ENCODE results near the gene BOC.

The BOC gene

DNA sequence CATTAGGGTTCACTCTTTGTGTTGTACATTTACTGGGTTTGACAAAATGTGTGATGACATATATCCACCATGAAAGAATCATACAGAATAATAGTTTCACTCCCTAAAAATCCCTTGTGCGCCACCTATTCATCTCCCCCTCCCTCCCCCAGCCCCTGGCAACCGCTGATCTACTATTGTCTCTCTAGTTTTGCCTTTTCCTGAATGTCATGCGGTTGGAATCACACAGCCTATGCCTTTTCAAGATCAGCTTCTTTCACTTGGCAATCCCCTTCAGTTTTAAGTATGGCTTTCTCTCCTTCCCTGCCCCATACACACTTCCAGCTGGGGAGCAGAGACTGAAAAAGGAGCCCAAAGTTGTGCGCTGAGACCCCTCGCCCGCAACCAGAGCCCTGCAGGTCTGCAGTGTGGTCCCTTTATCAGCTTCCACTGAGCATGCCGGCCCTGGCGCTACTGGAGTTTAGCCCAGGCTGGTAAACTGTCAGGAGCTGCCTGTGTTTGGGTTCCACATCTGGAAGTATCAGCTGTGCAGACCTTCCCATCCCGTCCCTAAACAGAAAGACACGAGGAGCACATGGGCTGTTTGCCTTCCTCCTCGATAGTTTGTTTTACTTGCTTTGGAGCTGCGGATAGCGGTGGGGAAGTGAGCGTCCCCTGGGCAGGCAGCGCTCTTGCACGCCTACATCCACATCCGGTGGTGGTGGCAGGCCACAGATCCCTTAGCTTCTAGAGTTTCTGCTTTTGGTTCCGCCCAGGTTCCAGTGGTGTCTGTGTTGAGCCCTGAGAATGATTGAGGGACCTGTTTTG is 12.3 kb downstream of the BOC start:
- no peak for DNase-seq

DNA sequence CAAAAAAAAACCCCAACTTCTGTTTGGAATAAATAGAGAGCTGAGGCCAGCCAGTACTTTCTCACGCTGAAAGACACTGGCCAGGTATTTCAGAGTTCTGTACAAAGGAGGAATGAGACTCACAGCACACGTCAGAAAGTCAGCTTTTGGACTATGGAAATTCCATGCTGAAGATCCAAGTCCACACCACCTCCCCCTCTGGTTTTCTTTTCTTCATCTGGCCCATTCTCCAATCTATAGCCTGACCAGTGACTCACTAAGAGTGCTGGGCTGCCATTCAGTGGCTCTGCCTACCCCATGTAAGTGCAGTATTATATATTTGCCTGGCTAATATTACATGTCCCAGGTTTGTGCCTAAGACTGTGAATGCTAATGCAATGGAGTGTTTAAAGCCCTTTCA is 13.9 kb downstream of the BOC start:
- DNase-seq = no peak

DNA sequence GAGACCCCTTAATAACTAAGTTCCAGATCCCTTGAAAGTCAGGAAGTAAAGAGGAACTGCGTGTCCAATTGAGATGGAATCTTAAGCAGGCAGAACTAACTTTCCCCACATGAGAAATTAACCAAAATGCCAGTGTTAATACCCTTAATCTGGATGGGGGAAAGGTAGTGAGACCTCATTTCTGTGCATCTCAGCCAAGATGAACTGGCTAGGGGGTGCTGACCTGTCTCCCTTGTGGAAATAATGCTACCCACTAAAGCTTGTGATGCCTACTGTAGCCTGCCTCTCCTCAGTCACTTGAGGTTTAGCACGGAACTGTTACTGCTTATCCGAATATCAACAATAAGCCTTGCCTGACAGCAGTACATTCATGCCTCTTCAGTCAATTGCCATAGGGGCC is 15.1 kb downstream of the BOC start:
- no peak for DNase-seq

DNA sequence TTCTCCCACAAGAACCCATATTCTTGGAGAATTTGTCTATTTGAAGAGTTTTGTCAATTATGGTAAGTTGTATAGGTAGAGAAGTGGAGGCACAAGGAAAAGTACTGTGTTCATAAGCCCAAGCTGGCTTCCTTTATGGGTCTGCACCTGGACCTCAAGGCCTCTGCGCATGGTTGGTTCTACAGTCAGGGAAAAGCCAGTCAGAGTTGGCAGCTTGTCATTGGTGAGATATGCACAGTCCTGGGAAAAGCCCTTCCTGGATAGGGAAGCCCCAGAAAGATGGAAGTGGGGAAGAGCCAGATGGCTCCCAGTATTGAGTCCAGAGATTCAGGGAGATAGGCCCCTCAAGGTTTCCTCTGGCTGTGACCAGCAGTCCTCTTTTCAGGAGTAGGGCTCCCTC is 15.8 kb downstream of the BOC start:
- no peak for DNase-seq

DNA sequence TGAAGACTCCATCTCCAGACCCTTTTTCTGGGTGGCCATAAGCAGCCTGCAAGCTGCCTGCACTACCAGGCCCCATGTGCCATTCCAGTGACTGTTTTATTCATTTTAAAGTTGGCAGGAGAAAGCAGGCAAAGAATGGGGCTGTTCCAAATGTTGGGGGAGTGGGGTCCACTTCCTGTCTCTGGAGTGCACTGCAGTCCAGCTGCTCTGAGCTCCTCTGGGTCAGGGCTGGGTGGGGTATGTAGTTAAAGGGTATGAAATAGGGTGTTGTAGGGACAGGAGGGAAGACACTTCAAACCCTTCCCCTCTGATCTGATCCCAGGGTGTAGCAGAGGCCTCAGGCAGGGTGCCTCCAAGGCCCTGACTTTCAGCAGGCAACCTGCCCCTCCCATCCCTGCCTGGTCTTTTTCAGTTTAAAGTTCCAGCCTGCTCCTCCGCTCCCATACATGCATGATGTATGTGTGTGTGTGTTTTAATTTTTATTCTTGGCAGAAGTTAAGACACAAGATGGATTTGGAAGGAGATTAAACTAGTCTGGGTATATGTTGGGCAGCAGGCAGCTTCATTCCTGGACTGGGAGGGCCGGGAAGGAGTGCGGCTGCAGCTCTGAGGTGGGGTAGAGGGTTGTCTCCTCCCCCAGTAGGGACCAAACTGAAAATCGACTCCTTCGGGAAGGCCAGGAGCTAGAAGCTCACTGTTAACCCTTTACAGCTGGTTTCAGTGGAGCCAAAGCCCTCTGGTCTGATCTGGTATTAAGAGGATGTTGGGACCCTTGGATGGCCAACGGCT is 17.3 kb downstream of the BOC start:
- no peak for DNase-seq

DNA sequence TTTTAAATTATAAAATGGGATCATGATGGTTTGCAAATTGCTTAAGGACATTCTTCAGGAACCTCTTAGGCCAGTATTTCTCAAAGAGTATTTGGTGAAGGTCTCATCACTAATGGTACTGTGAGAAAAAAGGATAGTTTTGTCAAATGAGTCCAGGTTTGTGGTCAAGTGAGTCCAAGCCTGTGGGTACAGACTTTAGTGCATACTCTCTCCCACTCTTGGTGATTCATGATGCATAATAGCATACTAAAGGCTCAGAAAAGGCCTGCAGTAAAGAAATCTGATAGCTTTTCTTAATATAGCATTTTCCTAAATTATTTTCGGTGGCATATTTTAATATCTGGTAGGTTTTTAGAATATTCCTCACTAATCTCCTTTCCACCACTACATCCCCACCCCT is 20.0 kb downstream of the BOC start:
- no peak for DNase-seq

DNA sequence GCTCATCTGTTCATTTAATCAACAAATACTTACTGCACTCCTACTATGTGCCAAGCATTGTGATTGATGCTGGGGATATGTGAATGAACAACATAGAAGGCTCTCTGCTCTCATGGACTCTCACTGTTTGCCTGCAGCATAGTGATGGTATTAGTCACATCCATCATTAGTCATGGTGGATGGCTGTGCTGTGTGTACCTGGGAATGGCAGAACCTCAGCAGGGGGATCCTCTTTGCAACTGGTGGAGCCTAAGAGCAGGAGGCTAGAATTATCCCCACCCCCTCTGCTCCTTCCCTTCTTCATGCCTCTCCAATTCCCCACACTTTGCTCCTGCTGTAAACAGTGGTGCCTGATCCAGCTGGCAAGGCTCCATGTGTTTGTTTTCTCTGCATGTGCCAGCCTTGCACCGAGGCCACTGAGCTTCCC is 20.5 kb downstream of the BOC start:
- DNase-seq = no peak

DNA sequence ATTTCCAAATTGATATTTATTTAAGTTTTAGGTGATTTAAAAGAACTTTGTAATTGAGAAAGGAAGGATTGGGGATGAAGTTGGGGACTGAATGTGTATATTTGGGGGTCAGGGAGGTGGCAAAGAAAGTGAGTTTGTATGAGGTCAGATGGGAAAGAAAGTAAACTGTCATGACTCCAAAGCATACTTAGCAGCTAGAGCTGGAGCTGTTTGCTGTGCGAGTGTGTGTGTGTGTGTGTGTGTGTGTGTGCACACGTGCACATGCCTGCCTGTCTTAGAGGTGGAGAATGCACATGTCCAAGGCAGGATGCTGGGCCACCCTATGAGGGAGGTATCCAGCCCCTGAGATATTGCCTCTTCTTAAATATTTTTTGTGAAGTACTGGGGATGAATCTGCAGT is 21.0 kb downstream of the BOC start:
- no peak for DNase-seq

DNA sequence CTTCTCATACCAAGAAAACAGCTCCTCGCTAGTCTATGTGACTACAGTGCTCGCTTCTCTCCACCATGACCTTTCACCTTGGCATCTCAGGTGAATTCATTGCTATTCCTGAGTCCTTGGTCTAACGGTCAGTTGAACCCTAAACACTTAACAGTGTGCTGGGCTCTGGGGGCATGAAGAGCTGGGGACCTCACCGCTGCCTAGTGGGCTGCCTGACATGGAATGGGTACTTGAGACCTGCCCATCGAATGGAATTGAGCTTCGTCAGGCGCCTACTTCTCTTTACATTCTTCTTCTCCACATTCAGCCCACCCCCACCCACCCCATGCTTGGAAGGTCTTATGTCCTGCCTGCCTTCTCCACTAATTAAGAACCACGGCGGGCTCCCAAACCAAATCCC is 22.1 kb downstream of the BOC start:
- DNase-seq = no peak

DNA sequence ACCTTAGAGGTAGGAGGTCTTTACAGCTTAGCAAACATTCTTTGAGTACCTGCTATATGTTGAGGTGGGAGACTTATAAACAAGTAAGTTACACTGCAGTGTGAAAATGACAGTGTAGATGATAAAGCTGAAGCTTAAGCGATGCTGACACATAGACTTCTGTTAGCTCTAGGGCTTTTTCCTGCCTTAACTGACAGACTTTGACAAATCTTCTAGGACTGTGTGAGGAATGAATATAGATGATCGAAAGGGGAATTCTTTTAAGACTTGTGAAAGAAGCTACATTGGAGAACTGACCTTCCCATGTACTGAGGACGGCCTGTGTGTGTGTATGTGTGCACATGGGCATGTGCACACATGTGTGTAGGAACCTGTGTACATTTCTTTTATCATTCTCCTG is 22.7 kb downstream of the BOC start:
- DNase-seq = no peak

DNA sequence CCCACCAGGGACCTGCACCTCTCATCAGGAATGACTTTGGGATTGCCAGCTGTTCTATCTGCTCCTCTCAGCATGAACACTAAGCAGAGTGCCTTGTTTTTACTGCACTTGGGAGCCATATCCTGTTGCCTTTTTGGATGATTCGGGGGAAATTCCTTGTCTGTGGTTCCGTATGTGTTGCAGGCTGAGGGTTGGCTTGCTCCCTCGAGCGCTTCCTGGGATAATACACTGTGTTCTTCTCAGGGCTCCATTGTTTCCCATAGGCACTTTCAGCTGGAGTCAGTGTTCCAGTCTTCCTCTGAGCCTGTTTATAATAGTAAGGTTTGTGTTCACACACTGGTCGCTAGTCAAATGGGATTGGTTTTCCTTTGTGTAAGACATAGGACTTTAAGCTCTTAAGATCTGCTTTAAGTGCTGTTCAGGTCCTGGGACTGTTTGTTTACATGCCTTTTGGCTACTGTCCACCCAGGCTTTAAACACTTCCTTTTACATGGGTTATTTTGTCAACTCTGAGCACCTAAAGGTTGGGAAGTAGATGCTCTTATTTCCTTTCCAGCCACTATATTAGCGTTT is 23.4 kb downstream of the BOC start:
- DNase-seq = no peak

DNA sequence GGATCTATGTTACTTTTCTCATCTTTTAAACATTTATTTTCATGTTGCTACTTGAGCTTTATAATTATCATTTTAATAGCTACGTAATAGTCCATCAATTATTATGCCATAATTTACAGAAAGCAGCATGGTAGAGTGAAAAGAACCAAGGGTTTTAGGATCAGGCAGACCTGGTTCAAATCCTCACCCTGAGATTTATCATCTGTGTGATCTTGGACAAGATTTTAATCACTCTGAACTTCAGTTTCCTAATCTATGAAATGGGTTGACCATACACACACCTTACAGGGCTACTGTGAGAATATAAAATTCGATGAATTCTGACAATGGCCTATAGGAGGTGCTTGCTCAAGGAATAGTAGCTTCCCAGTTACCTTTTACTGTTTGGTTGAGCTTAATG is 27.1 kb downstream of the BOC start:
- DNase-seq = no peak

DNA sequence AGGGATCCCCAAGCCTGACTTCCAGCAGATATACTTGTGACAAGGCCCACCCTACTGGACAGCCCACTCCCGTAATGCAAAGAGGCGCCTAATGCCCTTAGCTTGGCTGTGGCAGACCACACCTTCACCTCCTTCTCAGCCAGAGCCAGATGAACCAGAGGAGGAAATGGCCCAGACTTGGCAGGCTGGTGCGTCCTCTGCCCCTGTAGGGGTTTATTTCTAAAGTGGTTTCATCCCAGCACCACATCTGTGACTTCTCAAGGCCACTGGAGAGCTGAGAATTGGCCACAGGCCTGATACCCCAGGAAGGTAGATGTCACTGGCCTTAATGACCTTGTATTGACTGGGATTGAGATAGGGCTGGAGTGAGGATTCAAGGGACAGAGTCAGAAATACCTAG is 29.5 kb downstream of the BOC start:
- DNase-seq = no peak

DNA sequence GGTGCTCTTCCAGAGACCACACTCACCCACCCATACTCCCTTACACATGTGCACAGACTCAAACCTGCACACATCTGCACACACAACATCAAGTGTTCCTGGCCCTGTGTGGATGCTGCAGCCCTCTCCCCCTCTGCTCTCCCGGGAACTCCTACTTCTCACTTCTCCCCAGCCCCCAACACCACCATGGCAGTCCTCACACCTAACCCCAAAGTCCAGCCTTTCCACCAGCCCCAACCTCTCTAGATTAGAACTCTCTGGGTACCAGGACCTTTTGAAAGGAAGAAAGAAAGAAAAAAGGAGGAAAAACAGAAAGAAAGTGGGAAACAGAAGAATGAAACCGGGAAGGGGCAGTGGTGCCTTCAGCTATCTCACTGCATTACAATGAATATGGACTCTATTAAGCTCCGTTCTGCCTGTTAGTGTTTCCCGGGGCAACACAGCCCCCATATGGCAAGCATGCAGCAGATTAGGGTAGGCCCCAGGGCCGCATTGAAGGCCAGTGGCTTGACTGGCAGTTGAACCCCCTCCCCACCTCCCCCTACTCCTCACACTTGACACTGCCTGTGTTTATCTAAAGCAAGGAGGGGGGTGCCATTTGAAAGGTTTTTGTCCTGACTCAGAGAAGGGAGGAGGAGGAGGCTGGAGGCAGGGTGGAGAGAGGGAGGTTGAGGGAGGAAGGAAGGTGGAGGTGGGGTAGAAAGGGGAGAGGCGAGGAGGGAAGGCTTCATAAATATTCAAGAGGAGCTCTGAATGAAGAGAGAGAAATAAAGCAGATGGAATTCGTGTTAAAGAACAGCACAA is 30.1 kb downstream of the BOC start:
- no peak for DNase-seq

DNA sequence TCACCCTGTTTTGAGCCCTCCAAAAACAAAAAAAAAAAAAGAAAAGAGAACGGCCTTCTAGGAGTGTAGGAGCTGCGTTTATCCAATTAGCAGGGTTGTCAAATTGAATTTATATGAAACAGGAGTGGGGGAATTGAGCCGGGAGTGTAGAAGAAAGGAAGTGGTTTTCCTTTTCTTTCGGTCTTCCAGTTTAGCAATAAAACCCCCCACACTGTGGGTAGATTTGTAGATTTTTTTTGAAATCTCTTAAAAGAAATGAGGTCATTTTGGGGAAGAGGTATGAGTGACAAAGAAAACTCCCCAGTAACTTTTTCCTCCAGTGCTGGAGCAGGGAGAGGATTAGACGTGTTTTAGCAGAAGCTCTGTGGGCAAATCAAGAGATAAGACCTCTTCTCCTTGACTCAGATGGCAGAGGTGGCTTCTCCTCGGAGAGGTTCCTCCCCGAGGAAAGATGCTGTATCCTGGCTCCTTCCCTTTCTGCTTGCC is 30.8 kb downstream of the BOC start:
- DNase-seq = no peak

DNA sequence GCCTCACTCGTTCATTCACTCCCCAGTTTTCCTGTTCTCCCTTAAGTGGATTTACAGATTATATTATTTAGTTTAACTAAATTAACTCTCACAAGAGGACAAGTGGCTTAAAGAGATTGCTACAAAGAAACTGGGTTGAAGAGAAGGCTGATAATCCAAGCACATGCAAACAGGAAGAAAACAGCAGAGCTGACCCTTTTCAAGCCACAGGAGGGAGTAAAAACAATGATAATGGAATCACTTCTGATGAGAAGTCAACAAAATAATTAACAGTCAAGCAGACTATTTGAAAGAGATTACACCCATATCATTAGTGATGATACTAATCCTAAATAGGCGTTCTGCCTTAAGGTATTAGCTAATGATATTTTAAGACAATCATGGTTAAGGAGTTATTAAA is 31.7 kb downstream of the BOC start:
- no peak for DNase-seq

DNA sequence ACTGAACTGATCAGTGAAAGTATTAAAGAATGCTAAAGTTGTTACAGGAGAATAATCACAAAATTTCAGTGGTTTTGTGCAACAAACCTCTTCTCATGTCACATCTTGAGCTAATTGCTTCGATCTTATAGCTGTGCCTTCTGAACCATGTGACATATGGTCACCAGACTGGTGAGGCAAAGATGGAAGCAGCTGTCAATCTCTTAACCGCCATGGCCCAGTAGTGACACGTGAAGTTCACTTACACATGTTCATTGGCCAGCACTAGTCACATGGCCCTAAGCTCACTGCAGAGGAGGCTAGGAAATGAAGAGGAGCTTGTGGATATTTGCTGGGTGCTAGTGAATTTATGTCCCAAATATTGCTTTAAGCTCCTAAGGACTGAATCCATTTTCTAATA is 32.5 kb downstream of the BOC start:
- DNase-seq = no peak

DNA sequence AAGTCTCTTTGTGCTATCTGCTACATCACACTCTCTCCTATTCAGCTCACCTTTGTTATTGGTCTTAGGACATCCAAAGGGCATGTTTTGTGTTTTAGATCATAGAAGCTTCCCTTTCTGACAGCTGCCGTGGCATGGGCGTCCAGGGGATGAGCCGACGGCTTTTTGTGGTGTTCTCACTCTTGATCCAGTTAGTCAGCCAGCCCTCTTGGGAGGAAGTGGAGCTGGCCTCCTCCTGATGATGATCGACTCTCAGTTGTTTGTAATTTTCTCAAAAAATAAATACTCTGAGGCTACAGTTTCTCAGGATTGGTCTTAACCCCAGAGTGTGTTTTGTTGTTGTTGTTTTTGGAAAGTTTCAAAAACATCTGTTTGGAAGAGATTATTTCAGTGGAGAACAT is 34.4 kb downstream of the BOC start:
- no peak for DNase-seq

DNA sequence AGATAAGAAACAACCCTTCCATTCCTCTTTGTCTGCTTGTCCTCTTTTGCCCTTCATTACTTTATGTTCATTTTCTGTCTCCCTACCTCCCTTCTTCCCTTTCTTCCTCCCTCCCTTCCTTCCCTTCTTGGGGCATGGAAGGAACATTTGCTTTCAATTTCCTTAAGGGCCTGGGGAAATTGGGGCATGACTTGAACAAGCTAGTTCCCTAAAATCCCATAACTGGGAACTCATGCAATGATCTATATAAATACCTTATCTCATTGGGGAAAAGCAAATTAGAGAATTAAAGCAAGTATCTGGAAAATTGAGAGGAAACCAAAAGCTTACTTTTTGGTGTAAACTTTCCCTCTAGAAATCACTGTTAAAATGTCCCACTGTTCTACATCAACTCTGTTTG is 35.7 kb downstream of the BOC start:
- no peak for DNase-seq

DNA sequence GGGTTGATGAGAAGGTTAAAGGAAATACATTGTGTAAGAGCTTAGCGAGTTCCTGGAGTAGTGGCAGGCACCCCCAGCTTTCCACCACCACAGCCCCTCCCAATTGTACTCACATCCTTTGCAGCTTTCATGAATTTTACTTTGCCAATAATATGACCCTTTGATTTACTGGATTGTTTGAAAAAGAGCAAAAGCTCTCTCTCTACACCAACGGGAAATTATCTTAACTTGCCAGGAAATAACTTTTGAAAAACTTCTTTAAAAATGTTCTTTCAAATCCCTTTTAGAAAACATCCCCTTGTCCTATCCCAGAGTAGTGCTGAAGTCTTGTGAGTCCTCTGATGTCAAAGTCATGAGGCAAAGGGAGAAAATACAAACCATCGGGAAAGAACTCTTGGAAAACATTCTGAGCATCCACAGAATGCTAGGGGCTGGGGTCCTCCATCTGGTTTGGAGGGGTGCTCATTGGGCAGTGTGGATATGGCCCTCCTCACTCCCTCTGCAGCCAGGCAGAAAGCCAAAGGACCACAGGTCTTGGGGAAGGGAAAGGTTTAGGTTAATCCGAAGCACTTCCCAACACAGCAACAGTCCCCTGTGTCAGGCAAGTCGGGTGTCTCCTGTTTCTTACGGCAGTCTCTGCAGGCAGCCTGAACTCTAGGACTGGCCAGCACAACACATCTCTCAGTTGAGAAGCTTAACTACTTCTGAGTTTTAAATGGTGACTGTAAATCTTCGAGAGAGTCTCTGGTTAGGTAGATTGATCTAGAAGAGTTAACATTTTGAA is 36.5 kb downstream of the BOC start:
- DNase-seq = no peak

DNA sequence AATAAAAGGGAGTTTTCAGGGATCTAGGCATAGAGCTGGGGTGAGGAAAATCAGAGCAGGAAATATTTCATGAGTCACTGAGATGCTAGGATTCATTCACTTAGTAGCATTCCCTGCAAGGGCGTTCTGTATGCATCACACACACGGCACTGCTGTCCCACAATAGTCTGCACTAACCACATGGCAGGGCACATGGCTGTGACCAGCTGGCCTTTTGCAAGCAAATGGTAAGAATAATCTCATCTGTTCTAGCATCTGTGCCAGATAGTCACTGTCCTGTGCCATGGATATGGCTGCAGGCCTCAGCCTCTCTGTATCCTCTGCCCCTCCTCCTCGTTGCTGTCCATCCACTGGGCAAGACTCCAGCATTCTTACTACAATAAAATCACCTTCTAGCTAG is 37.8 kb downstream of the BOC start:
- DNase-seq = no peak

DNA sequence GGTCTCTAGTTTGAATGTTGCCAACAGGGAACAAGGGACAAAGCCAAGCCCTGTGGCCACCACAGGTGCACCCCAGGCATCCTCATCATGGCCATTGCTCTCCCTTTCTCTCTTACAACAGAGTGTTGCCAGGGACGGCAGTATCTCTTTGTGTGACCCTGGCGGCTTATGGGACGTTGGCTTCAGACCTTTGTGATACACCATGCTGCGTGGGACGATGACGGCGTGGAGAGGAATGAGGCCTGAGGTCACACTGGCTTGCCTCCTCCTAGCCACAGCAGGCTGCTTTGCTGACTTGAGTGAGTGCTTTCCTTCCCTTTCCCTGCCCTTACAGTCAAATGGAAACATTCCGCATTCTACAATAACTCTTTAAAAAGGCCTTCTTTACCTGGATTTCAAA is 38.2 kb downstream of the BOC start:
- no peak for DNase-seq
